GM19238 (cell line): ENCODE results near the gene CALD1.

Experiments
- DNase-seq: peaks from one replicate; pipeline ENCODE4 v3.0.0; 2011; ENCODE audit warnings: low spot score; ENCODE audit not compliant: insufficient read length

The CALD1 gene

DNA sequence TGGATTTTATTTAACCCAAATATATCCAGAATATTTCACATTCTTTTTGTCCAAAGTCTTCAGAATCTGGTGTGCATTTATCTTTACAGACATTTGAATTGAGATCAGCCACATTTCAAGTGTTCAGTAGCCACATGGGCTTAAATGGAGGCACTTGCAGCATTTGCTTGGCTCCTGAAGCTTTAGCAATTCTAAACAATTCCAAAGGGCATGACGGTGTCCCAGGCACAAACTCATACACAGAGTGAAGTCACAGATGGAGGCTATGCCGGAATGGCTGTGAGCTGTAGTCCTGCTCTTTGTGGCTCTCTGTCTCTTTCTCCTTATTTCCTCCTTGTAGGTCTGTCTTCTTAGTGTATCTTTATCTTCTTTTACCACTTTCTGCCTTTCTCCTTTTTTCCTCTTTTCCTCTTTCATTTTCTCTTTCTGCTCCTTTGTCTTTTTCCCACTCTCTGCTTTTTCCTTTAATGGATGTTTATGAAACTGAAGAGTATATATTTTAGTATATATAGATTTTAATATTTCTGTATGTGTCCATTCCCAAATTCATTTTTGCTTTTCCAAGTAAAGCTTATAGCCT, 214.5 kb downstream of the CALD1 start:
- no peak for DNase-seq

DNA sequence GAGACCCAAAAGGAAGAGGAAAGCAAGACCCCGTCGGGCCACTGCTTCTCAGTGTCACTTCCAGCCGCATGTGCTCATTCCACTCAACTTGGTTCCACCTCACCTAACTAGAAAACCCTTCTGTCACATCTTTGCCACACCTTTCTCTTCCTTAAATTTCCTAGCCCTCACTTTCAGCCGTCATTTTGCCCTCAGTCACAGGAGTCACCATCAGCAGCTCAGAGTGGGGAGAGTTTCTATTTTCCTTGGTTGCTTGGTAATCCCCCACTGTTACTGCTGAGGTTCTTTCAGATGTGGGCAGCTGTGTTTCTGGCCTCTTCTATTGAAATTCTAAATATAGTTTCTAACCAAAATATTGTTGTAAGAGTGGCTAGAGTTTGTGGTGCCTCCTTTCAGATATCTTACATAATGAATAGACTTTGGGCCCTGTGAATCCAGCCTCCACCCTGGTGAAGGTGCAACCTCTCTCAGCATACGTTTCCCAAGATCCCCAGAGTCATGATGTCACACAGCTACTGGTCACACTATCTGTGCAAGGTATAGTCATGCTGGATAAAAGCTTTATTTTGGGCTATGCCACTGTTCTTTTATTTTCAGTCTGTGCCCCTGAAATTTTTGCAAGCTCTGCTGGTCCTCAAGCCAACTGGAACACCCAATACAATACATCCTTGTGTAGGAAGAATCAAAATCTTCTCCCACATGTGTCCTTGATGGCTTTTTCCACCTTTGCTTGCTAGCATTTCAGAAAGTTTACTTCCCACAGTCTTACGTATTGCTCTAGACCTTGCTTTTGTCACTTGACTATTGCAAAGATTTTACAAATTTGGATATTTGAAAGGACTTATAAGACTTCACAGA, 216.0 kb downstream of the CALD1 start:
- DNase-seq, result peak; percentile 7

DNA sequence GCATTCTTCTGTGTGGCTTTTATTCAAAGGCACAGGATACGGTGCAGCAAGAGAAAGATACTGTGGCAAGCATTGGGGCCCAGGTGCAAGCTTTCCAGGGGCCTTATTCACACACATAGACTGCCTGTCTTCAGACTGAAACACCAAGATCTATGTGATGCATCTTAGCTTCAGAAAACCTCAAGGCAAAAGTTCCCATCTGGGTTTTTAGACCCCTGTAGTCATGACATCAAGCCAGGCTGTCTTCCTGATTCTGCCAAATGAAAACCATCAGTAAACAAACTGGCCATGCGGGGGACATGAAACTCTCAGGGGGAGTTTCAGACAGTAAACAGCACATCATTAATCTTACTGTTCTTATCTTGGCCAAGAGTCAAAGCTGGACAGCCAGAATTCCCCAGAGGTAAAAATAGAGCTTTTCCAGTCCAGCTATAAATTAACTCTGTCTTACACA, 216.7 kb downstream of the CALD1 start:
- DNase-seq, result peak; percentile 19

DNA sequence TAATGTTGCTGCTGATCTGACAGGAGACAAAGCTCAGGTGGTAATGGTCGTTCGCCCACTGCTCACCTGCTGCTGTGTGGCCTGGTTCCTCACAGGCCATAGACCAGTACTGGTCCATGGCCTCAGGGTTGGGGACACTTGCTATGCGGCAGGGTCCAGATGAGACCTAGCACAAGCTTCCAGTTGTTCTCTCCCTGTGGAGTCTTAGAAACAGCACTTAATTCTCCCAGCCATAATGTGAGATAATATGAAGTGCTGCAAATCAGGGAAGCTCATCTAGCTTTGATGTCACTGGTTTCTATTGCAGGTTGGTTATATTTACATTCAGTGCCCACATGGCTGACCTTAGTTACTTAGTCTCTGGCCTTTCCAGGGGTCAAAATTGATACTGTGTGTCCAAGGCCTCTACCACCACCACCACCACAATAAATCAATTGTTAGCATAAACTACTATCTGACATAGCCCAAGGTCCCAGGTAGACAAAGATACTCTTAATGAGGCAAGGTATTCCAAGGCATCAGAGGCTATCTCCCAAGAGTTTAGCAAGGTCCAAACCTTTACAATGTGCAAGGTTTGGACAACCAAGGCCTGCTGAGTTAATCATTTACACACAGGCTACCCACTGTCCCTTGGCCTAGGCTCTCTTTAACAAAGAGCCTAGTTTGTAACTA, 217.9 kb downstream of the CALD1 start:
- DNase-seq, result no peak

DNA sequence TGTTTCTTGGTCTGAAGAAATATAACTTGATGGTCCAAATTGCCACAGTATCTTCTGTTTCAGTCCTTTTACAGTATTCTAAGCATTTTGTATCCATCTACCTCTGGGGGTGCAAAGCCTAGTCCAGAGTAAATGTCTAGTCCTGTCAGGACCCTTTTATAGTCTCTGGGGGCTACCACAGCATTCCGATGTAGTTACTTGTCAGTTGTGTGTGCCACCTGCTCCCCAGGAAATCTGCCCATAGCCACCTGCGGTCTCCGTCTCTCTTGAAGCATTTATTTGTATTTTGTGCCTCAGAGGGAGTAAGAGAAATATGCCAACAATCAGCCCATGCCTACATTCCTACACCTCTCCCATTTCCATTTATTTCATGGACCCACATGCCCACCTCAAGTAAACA, 219.7 kb downstream of the CALD1 start:
- DNase-seq, result no peak

DNA sequence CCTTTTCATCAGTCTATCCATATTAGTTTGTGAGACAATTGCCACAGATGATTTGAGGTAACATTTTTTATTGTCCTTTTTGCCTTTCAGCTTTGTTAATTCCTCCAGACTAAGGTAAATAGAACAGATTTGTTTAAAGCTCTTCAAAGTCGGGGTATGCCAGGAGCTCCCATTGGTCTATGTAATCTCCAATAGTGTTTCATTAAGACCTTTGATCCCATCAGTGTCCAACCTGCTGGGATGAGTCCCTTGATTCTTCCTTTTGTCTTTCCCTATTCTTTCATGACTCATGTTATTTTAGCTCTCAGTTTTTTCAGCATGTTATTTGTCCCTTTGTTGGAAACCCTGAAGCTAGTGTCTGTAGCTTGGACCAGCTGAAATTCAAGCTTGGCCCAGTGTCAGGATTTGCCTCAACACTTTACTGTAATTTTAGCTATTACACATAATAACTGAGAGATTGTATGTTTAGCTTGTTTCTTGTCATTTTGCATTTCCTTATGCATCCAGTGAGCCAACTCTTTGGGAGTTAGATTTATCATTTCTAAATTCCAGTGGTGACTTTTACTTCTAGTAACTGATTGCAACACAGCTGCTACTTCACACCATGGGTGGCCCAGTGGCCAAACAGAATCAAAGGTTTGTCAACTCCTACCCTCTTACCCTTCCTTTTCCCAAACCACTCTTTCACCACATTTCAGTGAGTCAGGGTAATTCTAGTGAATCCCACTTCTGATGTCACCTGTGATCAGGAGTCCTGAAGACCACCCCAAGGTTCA, 222.1 kb downstream of the CALD1 start:
- DNase-seq, result no peak

DNA sequence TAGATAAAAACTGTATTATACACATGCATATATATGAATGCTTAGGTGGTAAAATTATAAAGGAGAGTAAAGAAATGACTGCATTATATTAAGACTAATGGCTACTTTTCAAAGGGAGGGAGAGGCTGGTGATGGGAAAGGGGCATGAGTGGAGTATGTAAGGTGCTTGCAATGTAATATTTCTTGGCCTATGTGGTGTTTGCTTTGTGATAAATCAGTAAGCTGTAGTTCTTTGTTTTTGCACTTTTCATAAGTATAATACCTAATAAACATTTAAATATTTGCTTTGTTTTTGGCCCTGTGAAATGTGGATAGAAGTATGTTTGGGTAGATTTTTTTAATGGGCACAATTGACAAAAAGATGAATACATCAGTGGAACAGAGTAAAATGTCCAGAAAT, 232.8 kb downstream of the CALD1 start:
- DNase-seq, result no peak
